ENCODE measurements around the gene RNF167. TPM values are rescaled to one million over a fixed set of nuclear protein-coding genes. Genes with fewer than 3 reads are reported as not detected.

RNF167 gene
- total RNA-seq, 1 donor from 2014 or later, result 97.5 TPM

DNA sequence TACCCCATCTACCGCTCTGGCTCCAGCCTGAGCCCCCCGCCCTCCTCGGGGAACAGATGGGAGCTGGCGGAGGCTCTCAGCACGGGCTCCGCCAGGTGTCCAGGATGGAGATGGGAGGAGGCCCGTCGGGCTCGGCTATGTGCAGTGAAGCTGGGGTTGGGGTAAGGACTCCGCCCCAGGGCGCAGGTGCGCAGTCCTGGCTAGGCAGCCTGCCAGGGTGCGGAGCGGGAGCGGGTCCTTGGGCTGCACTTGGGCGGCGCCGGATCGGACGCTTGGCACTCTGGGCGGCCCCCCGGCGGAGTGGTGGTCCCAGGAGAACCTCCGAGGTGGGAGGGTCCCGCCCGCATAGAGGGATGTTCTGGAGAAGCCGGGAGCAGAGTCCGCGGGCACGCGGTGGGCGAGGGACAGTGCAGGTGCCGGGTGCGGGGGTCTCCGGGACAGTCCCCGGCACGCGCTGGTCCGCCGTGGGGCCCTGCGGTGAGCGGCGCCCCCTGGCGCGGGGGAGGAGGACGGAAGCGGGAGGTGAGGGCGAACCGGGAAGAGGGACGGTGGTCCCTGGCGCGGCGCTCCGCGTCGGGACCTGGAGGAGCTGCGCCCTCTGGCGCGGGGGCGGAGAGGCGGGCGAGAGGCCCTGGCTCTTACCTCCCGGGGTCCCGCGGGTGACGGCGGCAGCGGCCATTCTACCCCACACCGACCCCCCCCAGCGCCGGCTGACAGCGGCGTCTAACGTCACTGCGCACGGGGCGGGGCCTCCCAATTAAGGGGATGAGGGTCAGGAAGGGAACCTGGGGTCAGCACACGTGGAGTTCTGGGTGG lies 47.1 kb downstream of the RNF167 start, which contains the start of gene CAMTA2:
CAMTA2 (minus strand) TSS at position 725 of the 816 bp plus-strand sequence. CDS start 1,453 bp downstream, outside the sequence.
- Histone ChIP-seq H3K4me1 (peaks cover 30% of the 10 kb centered on the region), H3K27me3 (ENCODE audit: low read depth) (no peaks in the 10 kb centered on the region), H3K27ac (peak within 1 kb of the TSS; percentile 96), H3K36me3 (peaks cover 23% of the 10 kb centered on the region), H3K4me3 (peak within 1 kb of the TSS; percentile 97), H3K9me3 (no peaks in the 10 kb centered on the region)
- DNase-seq (peak; percentile 94), ATAC-seq (peak; percentile 95 to 97)
- intact Hi-C loops (cut with DNase I), result no loop called here
- TF ChIP-seq, protein P1, sequence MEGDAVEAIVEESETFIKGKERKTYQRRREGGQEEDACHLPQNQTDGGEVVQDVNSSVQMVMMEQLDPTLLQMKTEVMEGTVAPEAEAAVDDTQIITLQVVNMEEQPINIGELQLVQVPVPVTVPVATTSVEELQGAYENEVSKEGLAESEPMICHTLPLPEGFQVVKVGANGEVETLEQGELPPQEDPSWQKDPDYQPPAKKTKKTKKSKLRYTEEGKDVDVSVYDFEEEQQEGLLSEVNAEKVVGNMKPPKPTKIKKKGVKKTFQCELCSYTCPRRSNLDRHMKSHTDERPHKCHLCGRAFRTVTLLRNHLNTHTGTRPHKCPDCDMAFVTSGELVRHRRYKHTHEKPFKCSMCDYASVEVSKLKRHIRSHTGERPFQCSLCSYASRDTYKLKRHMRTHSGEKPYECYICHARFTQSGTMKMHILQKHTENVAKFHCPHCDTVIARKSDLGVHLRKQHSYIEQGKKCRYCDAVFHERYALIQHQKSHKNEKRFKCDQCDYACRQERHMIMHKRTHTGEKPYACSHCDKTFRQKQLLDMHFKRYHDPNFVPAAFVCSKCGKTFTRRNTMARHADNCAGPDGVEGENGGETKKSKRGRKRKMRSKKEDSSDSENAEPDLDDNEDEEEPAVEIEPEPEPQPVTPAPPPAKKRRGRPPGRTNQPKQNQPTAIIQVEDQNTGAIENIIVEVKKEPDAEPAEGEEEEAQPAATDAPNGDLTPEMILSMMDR (IDR thresholded peaks at IDR 0.05), result peak; percentile 81

DNA sequence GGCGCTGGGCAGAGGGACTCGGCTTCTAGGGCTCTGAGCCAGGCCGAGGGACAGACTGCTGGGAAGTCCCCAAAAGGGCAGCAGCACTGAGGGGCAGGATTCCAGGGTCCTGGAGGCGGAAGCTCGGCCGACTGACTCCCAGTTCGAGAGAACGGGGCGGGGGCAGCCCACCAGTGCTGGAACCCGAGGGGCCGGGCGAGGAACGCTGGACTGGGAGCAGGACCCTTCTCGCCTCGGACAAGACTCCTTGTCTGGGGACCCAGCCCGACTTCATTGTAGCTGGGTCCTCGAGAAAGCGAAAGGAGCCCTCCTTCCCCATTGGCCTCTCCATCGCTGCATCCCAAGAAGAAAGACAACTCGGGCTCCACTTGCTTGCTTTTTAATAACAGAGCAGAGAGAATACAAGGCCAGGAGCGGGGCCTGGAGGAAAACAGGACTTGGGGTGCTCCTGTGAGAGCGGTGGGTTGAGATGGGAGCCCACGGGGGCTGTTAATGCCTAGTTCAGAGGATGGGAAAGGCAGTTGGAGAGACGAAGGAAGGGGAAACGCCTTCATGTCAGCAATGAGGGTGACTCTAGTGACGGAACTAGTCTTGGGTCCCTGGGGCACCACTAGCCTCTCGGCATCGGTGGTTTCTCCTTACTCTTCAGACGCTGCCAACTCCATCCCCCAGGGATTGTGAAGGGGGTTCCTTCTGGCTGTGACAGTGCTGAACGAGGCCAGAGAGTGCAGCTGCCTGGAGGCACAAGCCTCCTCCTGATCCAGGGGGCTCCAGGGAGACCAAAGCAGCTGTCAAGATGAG lies 47.9 kb downstream of the RNF167 start:
- Histone ChIP-seq H3K27ac (peak overlapping the region; percentile 96), H3K9me3 (no peaks in the 10 kb centered on the region), H3K27me3 (ENCODE audit: low read depth) (no peaks in the 10 kb centered on the region), H3K4me3 (peak overlapping the region; percentile 97), H3K36me3 (peaks cover 15% of the 10 kb centered on the region), H3K4me1 (peaks cover 30% of the 10 kb centered on the region)
- ATAC-seq, result no peak
- no peak for DNase-seq
- intact Hi-C loops (cut with DNase I), result no loop called here
- TF ChIP-seq, protein P1 (IDR thresholded peaks at IDR 0.05), result no peak

DNA sequence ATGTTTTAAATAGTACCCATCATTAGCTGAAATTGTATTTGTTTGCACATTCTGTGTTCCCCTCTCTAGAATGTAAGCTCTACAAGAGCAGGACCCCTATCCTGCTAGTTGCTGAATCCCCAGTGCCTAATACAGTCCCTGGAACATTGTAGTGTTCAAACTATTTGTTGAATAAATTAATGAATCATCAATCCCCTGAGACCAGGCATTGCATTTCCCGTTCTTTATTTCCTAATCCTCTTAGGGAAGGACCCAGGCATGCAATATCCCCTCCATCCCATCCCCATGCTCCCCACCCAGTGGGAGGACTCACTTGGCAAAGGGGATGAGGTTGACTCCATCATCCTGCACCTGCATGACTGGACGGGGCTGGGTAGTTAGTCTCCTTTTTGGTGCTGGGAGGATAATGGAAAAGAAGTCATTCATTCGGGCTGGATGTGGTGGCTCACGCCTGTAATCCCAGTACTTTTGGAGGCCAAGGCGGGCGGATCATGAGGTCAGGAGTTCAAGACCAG lies 54.1 kb downstream of the RNF167 start:
- DNase-seq, result no peak
- intact Hi-C loops (cut with DNase I), result no loop called here
- no peaks in the 10 kb centered on the region for H3K27me3 ChIP-seq (ENCODE audit: low read depth)
- no peaks in the 10 kb centered on the region for H3K36me3 ChIP-seq
- ATAC-seq, result no peak
- no peaks in the 10 kb centered on the region for H3K9me3 ChIP-seq
- H3K4me3 ChIP-seq, result no peak overlapping the region
- H3K4me1 ChIP-seq, result peaks cover 21% of the 10 kb centered on the region
- H3K27ac ChIP-seq, result no peak overlapping the region
- TF ChIP-seq, protein P1 (IDR thresholded peaks at IDR 0.05), result no peak

Small RNAs within 50 kb of the gene (microRNA-seq; reads per million reads assigned to microRNA genes)
- gene MIR6864 (ENCODE audit: borderline number of aligned reads), result not detected
- gene MIR6865 (ENCODE audit: borderline number of aligned reads), result not detected

Other genes starting within 250 kb of the RNF167 start
- gene PELP1, start 236.1 kb upstream of the RNF167 start, total RNA-seq, result 37.4 TPM
- 201 TPM for gene ARRB2, start 229.6 kb upstream of the RNF167 start, total RNA-seq
- 22.9 TPM for gene MED11, start 208.8 kb upstream of the RNF167 start, total RNA-seq
- gene ZMYND15, start 200.4 kb upstream of the RNF167 start, total RNA-seq, result 13.3 TPM
- 249 TPM for gene CXCL16, start 200.3 kb upstream of the RNF167 start, total RNA-seq
- not detected for gene TM4SF5, start 168.4 kb upstream of the RNF167 start, total RNA-seq
- 9.9 TPM for gene VMO1, start 153.9 kb upstream of the RNF167 start, total RNA-seq
- not detected for gene GLTPD2, start 151.3 kb upstream of the RNF167 start, total RNA-seq
- 95.5 TPM for gene PSMB6, start 144.1 kb upstream of the RNF167 start, total RNA-seq
- gene PLD2, start 133.1 kb upstream of the RNF167 start, total RNA-seq, result 38.4 TPM
- gene MINK1, start 106.9 kb upstream of the RNF167 start, total RNA-seq, result 155 TPM
- 2.2 TPM for gene C17orf107, start 40.7 kb upstream of the RNF167 start, total RNA-seq
- 0.71 TPM for gene CHRNE, start 37.2 kb upstream of the RNF167 start, total RNA-seq
- 0.92 TPM for gene GP1BA, start 8.0 kb upstream of the RNF167 start, total RNA-seq
- 59.9 TPM for gene SLC25A11, start 222 bp upstream of the RNF167 start, total RNA-seq
- gene PFN1, start 8.3 kb downstream of the RNF167 start, total RNA-seq, result 528 TPM
- 8.2 TPM for gene ENO3, start 10.9 kb downstream of the RNF167 start, total RNA-seq
- gene SPAG7, start 27.5 kb downstream of the RNF167 start, total RNA-seq, result 56.3 TPM
- gene CAMTA2, start 47.4 kb downstream of the RNF167 start, total RNA-seq, result 49.9 TPM
- 1.9 TPM for gene INCA1, start 57.3 kb downstream of the RNF167 start, total RNA-seq
- gene KIF1C, start 57.7 kb downstream of the RNF167 start, total RNA-seq, result 182 TPM
- gene SLC52A1, start 95.2 kb downstream of the RNF167 start, total RNA-seq, result 0.86 TPM
- gene ZFP3, start 138.2 kb downstream of the RNF167 start, total RNA-seq, result 7.1 TPM
- 11.4 TPM for gene ZNF232, start 171.6 kb downstream of the RNF167 start, total RNA-seq
- 0.30 TPM for gene USP6, start 175.8 kb downstream of the RNF167 start, total RNA-seq